ENCODE measurements around the gene IL2RA. TPM values are rescaled to one million over a fixed set of nuclear protein-coding genes. Genes with fewer than 3 reads are reported as not detected.
"Not testable (repeated sequence)": the region's sequence is repeated elsewhere in the genome, so short reads cannot be mapped to it uniquely, and the experiment has no call there.

IL2RA gene
- polyA plus RNA-seq, 1 donor (not counting 4 experiments of a cell fraction or from before 2014, with no cell fraction given): not detected

DNA sequence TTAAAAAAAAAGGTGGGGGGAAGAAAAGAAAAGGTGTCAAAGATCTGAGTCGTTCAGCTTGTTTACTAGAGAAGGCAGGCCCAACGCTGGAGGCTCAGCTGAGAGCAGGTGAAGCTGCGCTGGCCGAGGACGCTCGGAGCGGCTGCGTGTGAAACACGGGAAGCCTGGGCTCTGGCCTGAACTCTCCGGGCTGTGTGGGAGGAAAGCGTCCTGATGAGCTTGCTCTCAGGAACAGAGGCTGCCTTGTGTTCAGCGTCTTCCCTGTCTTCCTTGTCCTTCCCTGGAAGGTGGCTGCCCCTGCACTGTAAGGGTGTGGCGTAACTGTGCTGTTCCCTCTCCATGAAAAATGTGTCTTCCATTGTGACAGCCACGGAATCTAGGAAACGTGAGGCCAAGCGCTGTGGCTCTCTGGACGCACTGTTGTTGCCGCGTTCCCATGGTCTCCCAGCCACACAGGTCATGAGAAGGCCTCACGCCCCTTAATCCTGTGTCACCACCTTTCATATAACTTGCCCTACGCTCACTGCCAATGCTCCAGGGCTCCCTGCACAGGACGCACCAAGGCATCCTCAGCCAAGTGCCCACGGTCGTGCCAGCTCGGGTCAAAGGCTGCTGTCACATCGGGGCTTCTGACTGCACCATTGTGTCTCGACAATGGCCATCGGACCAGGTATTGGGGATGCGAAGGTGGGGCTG lies 100.6 kb downstream of the IL2RA start:
- dilution Hi-C loops (cut with MboI; ENCODE audit: extremely low pct_ligation_motif_present, low sequenced_read_pairs): loop anchor here (25.0 kb wide), 1 partner anchor 126 kb away; the partner anchor contains the start of gene RBM17

GRCh38 chr10:5960973-5961275 lies 101.2 kb downstream of the IL2RA start:
- not testable (repeated sequence) for H3K9me3 ChIP-seq (ENCODE audit: control insufficient read depth, low read depth, low read length); H3K27me3 ChIP-seq (ENCODE audit: control insufficient read depth, extremely low read depth, insufficient read depth, low read length); H4K20me1 ChIP-seq (ENCODE audit: control insufficient read depth, extremely low read depth, insufficient read depth, low read length); H3K9ac ChIP-seq (ENCODE audit: control insufficient read depth, extremely low read depth, insufficient read depth, low read length); DNase-seq (ENCODE audit: low read depth, low spot score); H3K36me3 ChIP-seq (ENCODE audit: control insufficient read depth in 2 of 2, extremely low read depth in 1 of 2, insufficient read depth in 2 of 2, low read length in 2 of 2); FAIRE-seq; H3K9me1 ChIP-seq (ENCODE audit: control insufficient read depth, extremely low read depth, insufficient read depth, low read length); H2AFZ ChIP-seq (ENCODE audit: control insufficient read depth, low read length); H3K4me3 ChIP-seq (ENCODE audit: control insufficient read depth in 2 of 3, extremely low read depth in 1 of 3, insufficient read depth in 2 of 3, low read depth in 1 of 3, low read length in 3 of 3); H3K4me1 ChIP-seq (ENCODE audit: control insufficient read depth, extremely low read depth, insufficient read depth, low read length); H3K4me2 ChIP-seq (ENCODE audit: control insufficient read depth, extremely low read depth, insufficient read depth, low read depth, low read length); H3K79me2 ChIP-seq (ENCODE audit: control insufficient read depth, insufficient read depth, low read length); H3K27ac ChIP-seq (ENCODE audit: control insufficient read depth, insufficient read depth, low read length)
- dilution Hi-C loops (cut with MboI; ENCODE audit: extremely low pct_ligation_motif_present, low sequenced_read_pairs): loop anchor here (25.0 kb wide), 1 partner anchor 126 kb away; the partner anchor contains the start of gene RBM17

More for the DNA sequence above, 100.6 kb downstream of the IL2RA start:
- H3K4me3 ChIP-seq (ENCODE audit: control insufficient read depth in 2 of 3, extremely low read depth in 1 of 3, insufficient read depth in 2 of 3, low read depth in 1 of 3, low read length in 3 of 3): no peak overlapping the region
- DNase-seq (ENCODE audit: low read depth, low spot score) (no peak), FAIRE-seq (no peak)
- H2AFZ ChIP-seq (ENCODE audit: control insufficient read depth, low read length): no peak overlapping the region
- no peaks in the 10 kb centered on the region for H4K20me1 ChIP-seq (ENCODE audit: control insufficient read depth, extremely low read depth, insufficient read depth, low read length)
- H3K4me1 ChIP-seq (ENCODE audit: control insufficient read depth, extremely low read depth, insufficient read depth, low read length): no peaks in the 10 kb centered on the region
- TF ChIP-seq CTCF (optimal IDR thresholded peaks at IDR 0.05 in 1 of 3, IDR thresholded peaks at IDR 0.05 in 1 of 3, conservative IDR thresholded peaks at IDR 0.05 in 1 of 3; ENCODE audit: extremely low read depth in 1 of 3, insufficient read depth in 2 of 3, low read length in 3 of 3): no peak
- no peak for TF ChIP-seq EZH2 (IDR thresholded peaks at IDR 0.05; ENCODE audit: low read length)
- no peak overlapping the region for H3K27ac ChIP-seq (ENCODE audit: control insufficient read depth, insufficient read depth, low read length)
- no peak overlapping the region for H3K9ac ChIP-seq (ENCODE audit: control insufficient read depth, extremely low read depth, insufficient read depth, low read length)
- H3K9me1 ChIP-seq (ENCODE audit: control insufficient read depth, extremely low read depth, insufficient read depth, low read length): no peaks in the 10 kb centered on the region
- no peaks in the 10 kb centered on the region for H3K36me3 ChIP-seq (ENCODE audit: control insufficient read depth in 2 of 2, extremely low read depth in 1 of 2, insufficient read depth in 2 of 2, low read length in 2 of 2)
- H3K4me2 ChIP-seq (ENCODE audit: control insufficient read depth, extremely low read depth, insufficient read depth, low read depth, low read length): no peak overlapping the region
- H3K27me3 ChIP-seq (ENCODE audit: control insufficient read depth, extremely low read depth, insufficient read depth, low read length): no peaks in the 10 kb centered on the region
- H3K79me2 ChIP-seq (ENCODE audit: control insufficient read depth, insufficient read depth, low read length): no peaks in the 10 kb centered on the region
- no peaks in the 10 kb centered on the region for H3K9me3 ChIP-seq (ENCODE audit: control insufficient read depth, low read depth, low read length)

Small RNA genes within 50 kb of the gene (small RNA-seq; reads per million reads assigned to genes)
- 0 reads per million in 3 experiments for gene RF00397 (ENCODE audit: insufficient read length in 3 of 3, low read depth in 3 of 3, low replicate concordance in 1 of 3)

Other genes with a start within 250 kb of the IL2RA start
- 155 to 293 TPM (median 244 TPM) in 3 replicates for gene GDI2, start 248.9 kb downstream of the IL2RA start, polyA plus RNA-seq
- 5.4 to 6.2 TPM (median 6.0 TPM) in 3 replicates for gene ANKRD16, start 172.5 kb downstream of the IL2RA start, polyA plus RNA-seq
- 55.9 to 70.0 TPM (median 61.8 TPM) in 3 replicates for gene FBH1, start 172.1 kb downstream of the IL2RA start, polyA plus RNA-seq
- gene IL15RA, start 84.8 kb downstream of the IL2RA start, polyA plus RNA-seq: 3.1 to 4.9 TPM (median 3.8 TPM) in 3 replicates
- gene RBM17, start 26.7 kb upstream of the IL2RA start, polyA plus RNA-seq: 30.0 to 54.8 TPM (median 35.0 TPM) in 3 replicates
- 14.0 to 21.3 TPM (median 18.6 TPM) in 3 replicates for gene PFKFB3, start 140.6 kb upstream of the IL2RA start, polyA plus RNA-seq